Adrenal gland (tissue), 5 donors: Measurements from ENCODE around the gene ADORA2A.

Experiments used
- CTCF ChIP-seq, 6 experiments: fragments of 450-650 bp in 4 of 6; fragments of 200-600 bp in 2 of 6; sonication (generic) in 1 of 6; IDR thresholded peaks; 1 replicate in 5 of 6; 2 replicates in 1 of 6; pipeline versions ENCODE4 v1.5.1 to v1.8.0; 2016 to 2021; ENCODE audit warnings: antibody characterized with exemption in 6 of 6, mild to moderate bottlenecking in 2 of 6, moderate library complexity in 1 of 6
- POLR2A ChIP-seq, 2 donors: fragments of 450-650 bp; IDR thresholded peaks; one replicate each; pipeline ENCODE4 v1.6.1; 2017; ENCODE audit warnings: antibody characterized with exemption in 2 of 2, mild to moderate bottlenecking in 2 of 2, moderate library complexity in 1 of 2
- donor health status: DM: no; HTN: no; CAD: no.

DNA sequence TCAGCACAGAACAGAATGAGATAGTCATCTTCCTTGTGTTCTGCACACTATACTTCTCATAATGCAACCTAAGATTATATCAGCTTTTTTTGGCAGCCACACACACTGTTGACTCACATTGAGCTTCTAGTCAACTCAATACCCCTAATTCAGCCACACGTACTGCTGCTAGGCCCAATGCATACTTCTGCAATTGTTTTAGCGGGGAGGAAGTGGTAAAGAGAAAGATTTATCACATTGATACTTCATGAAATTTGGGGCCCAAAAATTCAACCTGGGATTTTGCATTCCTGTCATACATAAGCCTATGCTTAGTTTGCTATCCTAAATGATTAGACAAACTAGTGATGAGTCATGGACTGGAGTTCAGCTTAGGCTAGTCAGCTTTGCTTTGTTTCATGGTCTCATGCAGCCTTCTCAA lies 59.1 kb downstream of the ADORA2A start:
- no peak for TF ChIP-seq CTCF (IDR thresholded peaks at IDR 0.05)
- no peak for TF ChIP-seq POLR2A (IDR thresholded peaks at IDR 0.05)
